ENCODE results near the gene COL13A1. TPM values are rescaled to one million over a fixed set of nuclear protein-coding genes. Genes with fewer than 3 reads are reported as not detected.

Gene COL13A1
- total RNA-seq, 1 donor from 2014 or later = 0.86 TPM

- Histone ChIP-seq H4K20me1 (ENCODE audit: insufficient read depth, low read length) (no peaks in the 10 kb centered on the region), H2AFZ (ENCODE audit: low read depth, low read length) (no peak overlapping the region), H3K4me2 (ENCODE audit: low read length) (no peak overlapping the region), H3K4me1 (ENCODE audit: insufficient read depth, low read length) (no peaks in the 10 kb centered on the region), H3K4me3 (ENCODE audit: insufficient read depth, low read depth, low read length) (no peak overlapping the region), H3K27me3 (ENCODE audit: insufficient read depth, low read length) (no peaks in the 10 kb centered on the region), H3K9ac (ENCODE audit: low read length) (no peak overlapping the region), H3K79me2 (ENCODE audit: insufficient read depth, low read length) (no peaks in the 10 kb centered on the region), H3K36me3 (ENCODE audit: insufficient read depth, low read length) (no peaks in the 10 kb centered on the region), H3K27ac (ENCODE audit: low read depth, low read length) (no peak overlapping the region), H3K9me3 (ENCODE audit: insufficient read depth, low read depth, low read length) (no peaks in the 10 kb centered on the region)
- Mint-ChIP-seq H3K27me3 (ENCODE audit: low read depth, unreplicated experiment) (peaks cover 66% of the 10 kb centered on the region), H3K4me3 (ENCODE audit: unreplicated experiment) (no peak overlapping the region), H3K27ac (ENCODE audit: unreplicated experiment) (no peak overlapping the region), H3K4me1 (ENCODE audit: low read depth, unreplicated experiment) (no peaks in the 10 kb centered on the region), H3K9me3 (ENCODE audit: unreplicated experiment) (peaks cover 3% of the 10 kb centered on the region), H3K36me3 (ENCODE audit: low read depth, unreplicated experiment) (peaks cover 4% of the 10 kb centered on the region)
- TF ChIP-seq EZH2 (IDR thresholded peaks at IDR 0.05; ENCODE audit: insufficient read depth, low read length) (no peak), CTCF (IDR thresholded peaks at IDR 0.05; ENCODE audit: insufficient read depth, low read depth, low read length) (no peak)
- no peak for FAIRE-seq
- DNase-seq (ENCODE audit: low read depth) = no peak
Observed at GRCh38 chr10:69928339-69928738, 126.6 kb downstream of the COL13A1 start.

- Histone ChIP-seq H3K4me2 (ENCODE audit: low read length) (no peak overlapping the region), H3K4me3 (ENCODE audit: insufficient read depth, low read depth, low read length) (no peak overlapping the region), H3K79me2 (ENCODE audit: insufficient read depth, low read length) (no peaks in the 10 kb centered on the region), H3K9ac (ENCODE audit: low read length) (no peak overlapping the region), H3K36me3 (ENCODE audit: insufficient read depth, low read length) (no peaks in the 10 kb centered on the region), H3K9me3 (ENCODE audit: insufficient read depth, low read depth, low read length) (no peaks in the 10 kb centered on the region), H3K27ac (ENCODE audit: low read depth, low read length) (no peak overlapping the region), H3K4me1 (ENCODE audit: insufficient read depth, low read length) (no peaks in the 10 kb centered on the region), H2AFZ (ENCODE audit: low read depth, low read length) (no peak overlapping the region), H3K27me3 (ENCODE audit: insufficient read depth, low read length) (no peaks in the 10 kb centered on the region), H4K20me1 (ENCODE audit: insufficient read depth, low read length) (no peaks in the 10 kb centered on the region)
- FAIRE-seq = no peak
- TF ChIP-seq CTCF (IDR thresholded peaks at IDR 0.05; ENCODE audit: insufficient read depth, low read depth, low read length) = no peak
- TF ChIP-seq EZH2 (IDR thresholded peaks at IDR 0.05; ENCODE audit: insufficient read depth, low read length) = no peak
- DNase-seq (ENCODE audit: low read depth) = no peak
- H3K36me3 Mint-ChIP-seq (ENCODE audit: low read depth, unreplicated experiment) = peaks cover 4% of the 10 kb centered on the region
- H3K27ac Mint-ChIP-seq (ENCODE audit: unreplicated experiment) = no peak overlapping the region
- peaks cover 59% of the 10 kb centered on the region for H3K27me3 Mint-ChIP-seq (ENCODE audit: low read depth, unreplicated experiment)
- peaks cover 3% of the 10 kb centered on the region for H3K9me3 Mint-ChIP-seq (ENCODE audit: unreplicated experiment)
- no peak overlapping the region for H3K4me3 Mint-ChIP-seq (ENCODE audit: unreplicated experiment)
- no peaks in the 10 kb centered on the region for H3K4me1 Mint-ChIP-seq (ENCODE audit: low read depth, unreplicated experiment)
Observed at GRCh38 chr10:69929575-69929974, 127.9 kb downstream of the COL13A1 start.

GRCh38 chr10:69934768-69935167 is 133.1 kb downstream of the COL13A1 start:
- Mint-ChIP-seq H3K9me3 (ENCODE audit: unreplicated experiment) (no peaks in the 10 kb centered on the region), H3K27ac (ENCODE audit: unreplicated experiment) (no peak overlapping the region)
- H3K9ac ChIP-seq (ENCODE audit: low read length) = no peak overlapping the region

More at GRCh38 chr10:69934768-69935167, 133.1 kb downstream of the COL13A1 start:
- no peaks in the 10 kb centered on the region for H3K27me3 ChIP-seq (ENCODE audit: insufficient read depth, low read length)
- no peaks in the 10 kb centered on the region for H3K4me1 Mint-ChIP-seq (ENCODE audit: low read depth, unreplicated experiment)
- FAIRE-seq (no peak), DNase-seq (ENCODE audit: low read depth) (no peak)
- no peaks in the 10 kb centered on the region for H3K4me1 ChIP-seq (ENCODE audit: insufficient read depth, low read length)
- peaks cover 51% of the 10 kb centered on the region for H3K27me3 Mint-ChIP-seq (ENCODE audit: low read depth, unreplicated experiment)
- no peaks in the 10 kb centered on the region for H3K36me3 Mint-ChIP-seq (ENCODE audit: low read depth, unreplicated experiment)
- H3K4me2 ChIP-seq (ENCODE audit: low read length) = no peak overlapping the region
- H3K27ac ChIP-seq (ENCODE audit: low read depth, low read length) = no peak overlapping the region
- peaks cover 2% of the 10 kb centered on the region for H3K36me3 ChIP-seq (ENCODE audit: insufficient read depth, low read length)
- H2AFZ ChIP-seq (ENCODE audit: low read depth, low read length) = no peak overlapping the region
- no peak for TF ChIP-seq EZH2 (IDR thresholded peaks at IDR 0.05; ENCODE audit: insufficient read depth, low read length)
- peak; percentile 9 for TF ChIP-seq CTCF (IDR thresholded peaks at IDR 0.05; ENCODE audit: insufficient read depth, low read depth, low read length)
- H3K4me3 ChIP-seq (ENCODE audit: insufficient read depth, low read depth, low read length) = no peak overlapping the region
- H4K20me1 ChIP-seq (ENCODE audit: insufficient read depth, low read length) = no peaks in the 10 kb centered on the region
- H3K4me3 Mint-ChIP-seq (ENCODE audit: unreplicated experiment) = no peak overlapping the region
- H3K9me3 ChIP-seq (ENCODE audit: insufficient read depth, low read depth, low read length) = no peaks in the 10 kb centered on the region
- no peaks in the 10 kb centered on the region for H3K79me2 ChIP-seq (ENCODE audit: insufficient read depth, low read length)

Measured in astrocyte (in vitro differentiated cells and primary cell).